Keratinocyte (primary cell): ENCODE measurements around the gene CLMN. TPM values are rescaled to one million over a fixed set of nuclear protein-coding genes. Genes with fewer than 3 reads are reported as not detected.

Source experiments
- DNase-seq: peaks from one replicate; pipeline ENCODE4 v3.0.0-alpha.2; 2011; ENCODE audit warnings: low read depth, missing footprints, low spot score
- FAIRE-seq: peaks from 2 replicates; lab custom pipeline; 2011; peaks lifted over from hg19 to GRCh38; lab: Jason Lieb, UNC
- H2AFZ ChIP-seq: 2 replicates; pipeline ENCODE4 v1.6.0; 2012; ENCODE audit warnings: low read length, control low read depth, inconsistent platforms; ENCODE audit not compliant: control insufficient read depth
- H3K27ac ChIP-seq: 2 replicates; pipeline ENCODE4 v1.5.1; 2011; ENCODE audit warnings: low read length; ENCODE audit not compliant: control insufficient read depth, insufficient read depth
- H3K27me3 ChIP-seq: 3 replicates; pipeline ENCODE4 v1.6.0; 2011; ENCODE audit warnings: low read length; ENCODE audit not compliant: control insufficient read depth, insufficient read depth; ENCODE audit errors: extremely low read depth
- H3K36me3 ChIP-seq, 2 experiments: 2 replicates in 1 of 2; 3 replicates in 1 of 2; pipeline ENCODE4 v1.5.1; 2011; ENCODE audit warnings: low read length in 2 of 2, mild to moderate bottlenecking in 1 of 2; ENCODE audit not compliant: control insufficient read depth in 2 of 2, insufficient read depth in 2 of 2; ENCODE audit errors: extremely low read depth in 1 of 2
- H3K4me1 ChIP-seq: 3 replicates; pipeline ENCODE4 v1.5.1; 2011; ENCODE audit warnings: low read length; ENCODE audit not compliant: control insufficient read depth, insufficient read depth; ENCODE audit errors: extremely low read depth
- H3K4me2 ChIP-seq: 3 replicates; pipeline ENCODE4 v1.6.0; 2011; ENCODE audit warnings: low read depth, low read length; ENCODE audit not compliant: control insufficient read depth, insufficient read depth; ENCODE audit errors: extremely low read depth
- H3K4me3 ChIP-seq, 3 experiments: fragments of 200-600 bp in 1 of 3; sonication (generic) in 1 of 3; 2 replicates in 2 of 3; 3 replicates in 1 of 3; pipeline ENCODE4 v1.5.1; 2011 to 2016; ENCODE audit warnings: low read length in 3 of 3, mild to moderate bottlenecking in 3 of 3, control low read depth in 2 of 3, inconsistent platforms in 1 of 3, low read depth in 1 of 3, mixed read lengths in 1 of 3, mixed run types in 1 of 3, moderate library complexity in 1 of 3; ENCODE audit not compliant: control insufficient read depth in 2 of 3, insufficient read depth in 2 of 3; ENCODE audit errors: extremely low read depth in 1 of 3
- H3K79me2 ChIP-seq: 2 replicates; pipeline ENCODE4 v1.6.0; 2012; ENCODE audit warnings: low read length; ENCODE audit not compliant: control insufficient read depth, insufficient read depth
- H3K9ac ChIP-seq: 3 replicates; pipeline ENCODE4 v1.6.0; 2011; ENCODE audit warnings: low read length; ENCODE audit not compliant: control insufficient read depth, insufficient read depth; ENCODE audit errors: extremely low read depth
- H3K9me1 ChIP-seq: 3 replicates; pipeline ENCODE4 v1.6.0; 2011; ENCODE audit warnings: low read length; ENCODE audit not compliant: control insufficient read depth, insufficient read depth; ENCODE audit errors: extremely low read depth
- H3K9me3 ChIP-seq: 2 replicates; pipeline ENCODE4 v1.5.1; 2012; ENCODE audit warnings: low read depth, low read length; ENCODE audit not compliant: control insufficient read depth
- H4K20me1 ChIP-seq: 3 replicates; pipeline ENCODE4 v1.6.0; 2011; ENCODE audit warnings: low read length; ENCODE audit not compliant: control insufficient read depth, insufficient read depth; ENCODE audit errors: extremely low read depth
- EZH2 ChIP-seq: IDR thresholded peaks from one replicate; pipeline ENCODE4 v1.6.1; 2012; ENCODE audit warnings: inconsistent platforms, mild to moderate bottlenecking, low read length, moderate library complexity
- dilution Hi-C: fragments of 300-500 bp; cut with MboI; formaldehyde crosslinking; loops from one replicate; pipeline ENCODE4 v1.7.0; 2020; ENCODE audit warnings: low sequenced_read_pairs; ENCODE audit not compliant: extremely low pct_ligation_motif_present
- polyA plus RNA-seq, 5 experiments: library from polyadenylated mRNA; depleted of rRNA in 3 of 5; stranded (reverse) in 3 of 5; stranded (forward) in 1 of 5; unstranded in 1 of 5; fragments of >200 nt; gene quantifications; 1 replicate in 1 of 5; 2 replicates in 3 of 5; 3 replicates in 1 of 5; pipeline versions ENCODE4 v1.2.1 to v1.2.3, GENCODE V29; 2011 to 2012; ENCODE audit warnings: missing spikeins in 2 of 5, low read depth in 1 of 5, low replicate concordance in 1 of 5
- TF ChIP-seq, protein P1 (sequence below), 3 experiments: IDR thresholded peaks in 1 of 3; conservative IDR thresholded peaks in 1 of 3; optimal IDR thresholded peaks in 1 of 3; 2 replicates in 2 of 3; 3 replicates in 1 of 3; pipeline versions ENCODE3 to v1.5.1; 2011; ENCODE audit warnings: low read length in 3 of 3, mild to moderate bottlenecking in 3 of 3, moderate library complexity in 2 of 3, control low read depth in 1 of 3, inconsistent platforms in 1 of 3; ENCODE audit not compliant: insufficient read depth in 2 of 3; ENCODE audit errors: extremely low read depth in 1 of 3

Gene CLMN
- polyA plus RNA-seq, 1 donor (not counting 4 experiments of a cell fraction or from before 2014, with no cell fraction given), result 6.1 TPM

DNA sequence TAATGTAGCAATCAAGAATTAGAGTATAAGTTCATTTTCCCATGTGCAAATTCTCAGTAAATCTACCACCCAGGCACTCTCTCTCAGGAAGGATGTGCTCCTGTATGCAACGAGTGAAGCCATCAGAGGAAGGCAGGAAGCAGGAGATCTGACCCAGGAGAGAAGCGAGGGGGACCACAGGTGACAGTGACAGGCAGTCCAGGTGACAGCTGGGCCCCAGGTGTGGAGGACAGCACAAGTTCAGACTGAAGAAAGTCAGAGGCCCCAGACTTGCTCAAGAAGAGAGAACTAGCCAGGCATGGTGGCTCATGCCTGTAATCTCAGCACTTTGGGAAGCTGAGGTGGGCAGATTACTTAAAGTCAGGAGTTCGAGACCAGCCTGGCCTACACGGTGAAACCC is 13.8 kb downstream of the CLMN start:
- H3K9me3 ChIP-seq, result no peaks in the 10 kb centered on the region
- H3K4me2 ChIP-seq, result no peak overlapping the region
- FAIRE-seq (no peak), DNase-seq (no peak)
- H2AFZ ChIP-seq, result no peak overlapping the region
- H3K4me1 ChIP-seq, result no peaks in the 10 kb centered on the region
- no peaks in the 10 kb centered on the region for H3K27me3 ChIP-seq
- H3K9ac ChIP-seq, result no peak overlapping the region
- dilution Hi-C loops, result no loop called here
- no peaks in the 10 kb centered on the region for H3K79me2 ChIP-seq
- H3K9me1 ChIP-seq, result no peaks in the 10 kb centered on the region
- no peak overlapping the region for H3K4me3 ChIP-seq
- no peak for TF ChIP-seq EZH2
- TF ChIP-seq, protein P1, sequence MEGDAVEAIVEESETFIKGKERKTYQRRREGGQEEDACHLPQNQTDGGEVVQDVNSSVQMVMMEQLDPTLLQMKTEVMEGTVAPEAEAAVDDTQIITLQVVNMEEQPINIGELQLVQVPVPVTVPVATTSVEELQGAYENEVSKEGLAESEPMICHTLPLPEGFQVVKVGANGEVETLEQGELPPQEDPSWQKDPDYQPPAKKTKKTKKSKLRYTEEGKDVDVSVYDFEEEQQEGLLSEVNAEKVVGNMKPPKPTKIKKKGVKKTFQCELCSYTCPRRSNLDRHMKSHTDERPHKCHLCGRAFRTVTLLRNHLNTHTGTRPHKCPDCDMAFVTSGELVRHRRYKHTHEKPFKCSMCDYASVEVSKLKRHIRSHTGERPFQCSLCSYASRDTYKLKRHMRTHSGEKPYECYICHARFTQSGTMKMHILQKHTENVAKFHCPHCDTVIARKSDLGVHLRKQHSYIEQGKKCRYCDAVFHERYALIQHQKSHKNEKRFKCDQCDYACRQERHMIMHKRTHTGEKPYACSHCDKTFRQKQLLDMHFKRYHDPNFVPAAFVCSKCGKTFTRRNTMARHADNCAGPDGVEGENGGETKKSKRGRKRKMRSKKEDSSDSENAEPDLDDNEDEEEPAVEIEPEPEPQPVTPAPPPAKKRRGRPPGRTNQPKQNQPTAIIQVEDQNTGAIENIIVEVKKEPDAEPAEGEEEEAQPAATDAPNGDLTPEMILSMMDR (optimal IDR thresholded peaks at IDR 0.05 in 1 of 3, IDR thresholded peaks at IDR 0.05 in 1 of 3, conservative IDR thresholded peaks at IDR 0.05 in 1 of 3; ENCODE audit: extremely low read depth in 1 of 3, insufficient read depth in 2 of 3, low read length in 3 of 3), result no peak
- H3K27ac ChIP-seq, result no peak overlapping the region
- no peaks in the 10 kb centered on the region for H4K20me1 ChIP-seq
- no peaks in the 10 kb centered on the region for H3K36me3 ChIP-seq

GRCh38 chr14:95305145-95305544 is 14.6 kb downstream of the CLMN start:
- Histone ChIP-seq H3K4me3 (no peak overlapping the region), H3K79me2 (no peaks in the 10 kb centered on the region), H3K36me3 (no peaks in the 10 kb centered on the region), H3K9ac (no peak overlapping the region), H4K20me1 (no peaks in the 10 kb centered on the region), H3K27me3 (no peaks in the 10 kb centered on the region), H2AFZ (no peak overlapping the region), H3K9me1 (no peaks in the 10 kb centered on the region), H3K9me3 (no peaks in the 10 kb centered on the region), H3K4me2 (no peak overlapping the region), H3K27ac (no peak overlapping the region), H3K4me1 (no peaks in the 10 kb centered on the region)
- TF ChIP-seq, protein P1 (optimal IDR thresholded peaks at IDR 0.05 in 1 of 3, IDR thresholded peaks at IDR 0.05 in 1 of 3, conservative IDR thresholded peaks at IDR 0.05 in 1 of 3; ENCODE audit: extremely low read depth in 1 of 3, insufficient read depth in 2 of 3, low read length in 3 of 3), result no peak
- no peak for TF ChIP-seq EZH2
- DNase-seq, result no peak
- FAIRE-seq, result no peak
- dilution Hi-C loops, result no loop called here
